Medulla oblongata (tissue), 1 donor: ENCODE data around the gene SPATA20.

Experiments used
- DNase-seq: peaks from one replicate; pipeline ENCODE4 v3.0.0-alpha.2; 2015; ENCODE audit errors: extremely low spot score

The SPATA20 gene

GRCh38 chr17:50547035-50547735 lies at the start of gene SPATA20:
Gene SPATA20 (plus strand): TSS chr17:50547174. CDS start chr17:50547209, 35 bp downstream.
- DNase-seq, result peak; percentile 94

GRCh38 chr17:50498021-50498874 lies 48.7 kb upstream of the SPATA20 start:
- DNase-seq, result no peak

GRCh38 chr17:50499270-50499669 lies 47.7 kb upstream of the SPATA20 start:
- no peak for DNase-seq

GRCh38 chr17:50499721-50500120 lies 47.3 kb upstream of the SPATA20 start:
- no peak for DNase-seq

GRCh38 chr17:50501054-50501453 lies 45.9 kb upstream of the SPATA20 start:
- DNase-seq, result no peak

GRCh38 chr17:50502301-50502990 lies 44.5 kb upstream of the SPATA20 start:
- no peak for DNase-seq

- no peak for DNase-seq
These were observed 41.3 kb upstream of the SPATA20 start for GRCh38 chr17:50505591-50506130.

- no peak for DNase-seq
These were observed 40.7 kb upstream of the SPATA20 start for GRCh38 chr17:50506298-50506697.

GRCh38 chr17:50507871-50508572 lies 39.0 kb upstream of the SPATA20 start, which contains the start of gene MYCBPAP:
Gene MYCBPAP (plus strand): TSS chr17:50508439. CDS start chr17:50508675, 236 bp downstream.
- peak; percentile 67 for DNase-seq

- peak; percentile 13 for DNase-seq
These were observed 38.2 kb upstream of the SPATA20 start for GRCh38 chr17:50508573-50509460.

- DNase-seq, result no peak
These were observed 35.9 kb upstream of the SPATA20 start for GRCh38 chr17:50511058-50511457.

- DNase-seq, result no peak
These were observed 33.5 kb upstream of the SPATA20 start for GRCh38 chr17:50513495-50513894.

GRCh38 chr17:50514388-50514787 lies 32.6 kb upstream of the SPATA20 start:
- no peak for DNase-seq

GRCh38 chr17:50514936-50515702 lies 31.9 kb upstream of the SPATA20 start:
- peak; percentile 11 for DNase-seq

- no peak for DNase-seq
These were observed 30.0 kb upstream of the SPATA20 start for GRCh38 chr17:50517011-50517410.

- DNase-seq, result no peak
These were observed 29.2 kb upstream of the SPATA20 start for GRCh38 chr17:50517504-50518383.

GRCh38 chr17:50518384-50519023 lies 28.5 kb upstream of the SPATA20 start:
- DNase-seq, result no peak
